Stimulated activated naive CD8-positive, alpha-beta T cell treated with anti-CD3 and anti-CD28 coated beads, Interleukin-15, Interleukin-2, amounts not matched to agents 100 ng/mL and 50 ng/mL, for 24 hours (primary cell): ENCODE data around the gene ITPRID2.
"Not testable (repeated sequence)": the region's sequence is repeated elsewhere in the genome, so short reads cannot be mapped to it uniquely, and the experiment has no call there.

Experiments
- H3K27ac Mint-ChIP-seq: one replicate; pipeline ENCODE4 v1.8.0; 2021; ENCODE audit warnings: mild to moderate bottlenecking, mixed read lengths
- H3K27me3 Mint-ChIP-seq: one replicate; pipeline ENCODE4 v1.8.0; 2021; ENCODE audit warnings: mixed read lengths
- H3K36me3 Mint-ChIP-seq: one replicate; pipeline ENCODE4 v1.8.0; 2021; ENCODE audit warnings: low read depth, mixed read lengths
- H3K4me1 Mint-ChIP-seq: one replicate; pipeline ENCODE4 v1.8.0; 2021; ENCODE audit warnings: low read depth, mixed read lengths
- H3K4me3 Mint-ChIP-seq: one replicate; pipeline ENCODE4 v1.8.0; 2021; ENCODE audit warnings: mild to moderate bottlenecking, mixed read lengths
- H3K9me3 Mint-ChIP-seq: one replicate; pipeline ENCODE4 v1.8.0; 2021; ENCODE audit warnings: mixed read lengths

The ITPRID2 gene

GRCh38 chr2:181952404-181953226 lies 61.1 kb downstream of the ITPRID2 start:
- Mint-ChIP-seq H3K27me3 (peaks cover 14% of the 10 kb centered on the region), H3K36me3 (no peaks in the 10 kb centered on the region)

GRCh38 chr2:181953881-181954537 lies 62.5 kb downstream of the ITPRID2 start:
- H3K4me3 Mint-ChIP-seq = peak overlapping the region; percentile 39
- H3K9me3 Mint-ChIP-seq = no peaks in the 10 kb centered on the region
- H3K4me1 Mint-ChIP-seq = peaks cover 14% of the 10 kb centered on the region
- H3K27ac Mint-ChIP-seq = no peak overlapping the region
- no peaks in the 10 kb centered on the region for H3K36me3 Mint-ChIP-seq
- peaks cover 13% of the 10 kb centered on the region for H3K27me3 Mint-ChIP-seq

More at GRCh38 chr2:181952404-181953226, 61.1 kb downstream of the ITPRID2 start:
- no peak overlapping the region for H3K27ac Mint-ChIP-seq
- H3K4me1 Mint-ChIP-seq = peaks cover 14% of the 10 kb centered on the region
- no peaks in the 10 kb centered on the region for H3K9me3 Mint-ChIP-seq
- H3K4me3 Mint-ChIP-seq = no peak overlapping the region

DNA sequence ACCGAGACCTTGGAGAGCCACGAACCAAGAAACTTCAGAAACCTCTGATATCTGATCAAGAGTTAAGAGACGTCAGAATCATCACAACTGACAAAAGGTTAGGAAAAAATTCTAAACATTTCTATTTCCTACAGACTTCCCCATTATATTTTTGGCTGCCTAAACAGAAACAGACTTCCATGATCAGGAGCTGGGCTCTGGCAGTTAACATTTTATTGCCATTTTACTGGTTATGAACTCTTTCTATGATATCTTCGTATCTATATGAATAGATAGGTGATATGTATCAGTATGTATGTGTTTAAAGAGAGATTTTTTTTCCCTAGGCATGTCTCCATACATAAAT lies 63.0 kb downstream of the ITPRID2 start:
- H3K4me3 Mint-ChIP-seq = peak overlapping the region; percentile 32
- no peaks in the 10 kb centered on the region for H3K9me3 Mint-ChIP-seq
- no peak overlapping the region for H3K27ac Mint-ChIP-seq
- no peaks in the 10 kb centered on the region for H3K36me3 Mint-ChIP-seq
- peaks cover 14% of the 10 kb centered on the region for H3K4me1 Mint-ChIP-seq
- peaks cover 13% of the 10 kb centered on the region for H3K27me3 Mint-ChIP-seq

DNA sequence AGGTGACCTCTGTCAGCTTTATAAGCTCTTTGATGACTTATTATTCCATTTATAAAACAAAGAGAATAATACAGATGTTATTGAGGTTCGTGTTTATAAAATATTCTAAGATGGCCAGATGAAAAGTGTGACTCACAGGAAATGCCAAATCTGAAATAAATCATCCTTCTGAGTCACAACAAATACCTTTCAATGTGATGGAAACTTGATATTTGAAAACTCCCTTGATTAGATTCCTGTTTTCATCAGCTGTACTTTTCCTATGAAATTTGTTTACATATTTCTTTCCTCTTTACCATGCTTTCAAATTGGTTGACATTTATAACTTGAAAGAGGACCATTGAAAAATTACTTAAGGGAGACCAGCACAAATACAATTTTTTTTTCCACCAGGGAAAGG lies 63.5 kb downstream of the ITPRID2 start:
- H3K4me3 Mint-ChIP-seq = no peak overlapping the region
- H3K9me3 Mint-ChIP-seq = no peaks in the 10 kb centered on the region

GRCh38 chr2:181955866-181956265 lies 64.3 kb downstream of the ITPRID2 start:
- H3K27ac Mint-ChIP-seq, H3K4me3 Mint-ChIP-seq, H3K36me3 Mint-ChIP-seq, H3K9me3 Mint-ChIP-seq: not testable (repeated sequence)
- H3K27me3 Mint-ChIP-seq = peaks cover 18% of the 10 kb centered on the region
- H3K4me1 Mint-ChIP-seq = peaks cover 14% of the 10 kb centered on the region

More for the DNA sequence above, 63.5 kb downstream of the ITPRID2 start:
- H3K4me1 Mint-ChIP-seq = peaks cover 14% of the 10 kb centered on the region
- no peak overlapping the region for H3K27ac Mint-ChIP-seq
- H3K27me3 Mint-ChIP-seq = peaks cover 13% of the 10 kb centered on the region
- H3K36me3 Mint-ChIP-seq = no peaks in the 10 kb centered on the region

GRCh38 chr2:181957668-181958067 lies 66.1 kb downstream of the ITPRID2 start:
- peaks cover 15% of the 10 kb centered on the region for H3K27me3 Mint-ChIP-seq
- H3K36me3 Mint-ChIP-seq = no peaks in the 10 kb centered on the region
- no peak overlapping the region for H3K27ac Mint-ChIP-seq
- no peak overlapping the region for H3K4me3 Mint-ChIP-seq
- H3K4me1 Mint-ChIP-seq = peaks cover 14% of the 10 kb centered on the region
- no peaks in the 10 kb centered on the region for H3K9me3 Mint-ChIP-seq

DNA sequence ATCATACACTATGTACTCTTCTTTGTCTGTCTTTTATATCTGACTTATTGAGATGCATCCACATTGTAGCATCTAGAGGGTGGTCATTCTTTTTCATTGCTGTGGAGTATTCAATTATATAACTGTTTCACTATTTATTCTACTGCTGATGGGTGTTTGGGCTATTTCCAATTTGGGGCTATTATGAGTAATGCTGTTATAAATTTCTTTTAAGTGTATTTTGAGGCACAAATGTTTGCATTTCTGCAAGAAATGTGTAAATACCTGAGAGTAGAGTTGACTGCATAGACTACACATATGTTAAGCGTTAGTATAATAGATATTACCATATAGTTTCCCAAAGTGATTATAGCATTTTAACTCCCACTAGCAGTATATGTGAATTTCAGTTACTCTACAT lies 67.2 kb downstream of the ITPRID2 start:
- Mint-ChIP-seq H3K4me3 (no peak overlapping the region), H3K4me1 (peaks cover 11% of the 10 kb centered on the region), H3K27ac (no peak overlapping the region), H3K27me3 (peaks cover 13% of the 10 kb centered on the region), H3K36me3 (no peaks in the 10 kb centered on the region), H3K9me3 (no peaks in the 10 kb centered on the region)

- Mint-ChIP-seq H3K4me3 (no peak overlapping the region), H3K9me3 (peaks cover 4% of the 10 kb centered on the region), H3K4me1 (peaks cover 8% of the 10 kb centered on the region), H3K36me3 (no peaks in the 10 kb centered on the region), H3K27me3 (peaks cover 11% of the 10 kb centered on the region), H3K27ac (no peak overlapping the region)
Measured at GRCh38 chr2:181959508-181959907, 68.0 kb downstream of the ITPRID2 start.

DNA sequence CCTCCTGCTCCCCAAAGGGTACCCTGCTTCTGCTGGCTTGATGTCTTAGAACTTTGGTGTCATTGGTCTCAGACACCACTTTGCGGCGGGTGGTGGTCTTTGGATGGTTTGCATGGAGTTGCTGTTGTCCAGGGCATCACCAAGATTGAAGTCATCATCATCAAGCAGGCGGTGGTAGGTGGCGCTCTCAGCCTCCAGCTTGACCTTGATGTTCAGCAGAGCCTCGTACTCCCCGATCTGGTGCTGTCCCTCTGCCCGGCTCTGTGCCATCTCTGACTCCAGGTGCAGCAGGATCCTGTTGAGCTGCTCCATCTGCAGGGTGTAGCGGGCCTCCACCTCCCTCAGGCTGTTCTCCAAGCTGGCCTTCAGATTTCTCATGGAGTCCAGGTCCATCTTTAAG lies 69.6 kb downstream of the ITPRID2 start:
- H3K36me3 Mint-ChIP-seq, H3K9me3 Mint-ChIP-seq, H3K4me3 Mint-ChIP-seq, H3K4me1 Mint-ChIP-seq, H3K27ac Mint-ChIP-seq: not testable (repeated sequence)
- H3K27me3 Mint-ChIP-seq = peaks cover 15% of the 10 kb centered on the region

- Mint-ChIP-seq H3K27ac (no peak overlapping the region), H3K9me3 (peaks cover 13% of the 10 kb centered on the region), H3K4me3 (no peak overlapping the region), H3K27me3 (peaks cover 22% of the 10 kb centered on the region), H3K4me1 (no peaks in the 10 kb centered on the region), H3K36me3 (no peaks in the 10 kb centered on the region)
Measured at GRCh38 chr2:181962142-181962541, 70.6 kb downstream of the ITPRID2 start.

DNA sequence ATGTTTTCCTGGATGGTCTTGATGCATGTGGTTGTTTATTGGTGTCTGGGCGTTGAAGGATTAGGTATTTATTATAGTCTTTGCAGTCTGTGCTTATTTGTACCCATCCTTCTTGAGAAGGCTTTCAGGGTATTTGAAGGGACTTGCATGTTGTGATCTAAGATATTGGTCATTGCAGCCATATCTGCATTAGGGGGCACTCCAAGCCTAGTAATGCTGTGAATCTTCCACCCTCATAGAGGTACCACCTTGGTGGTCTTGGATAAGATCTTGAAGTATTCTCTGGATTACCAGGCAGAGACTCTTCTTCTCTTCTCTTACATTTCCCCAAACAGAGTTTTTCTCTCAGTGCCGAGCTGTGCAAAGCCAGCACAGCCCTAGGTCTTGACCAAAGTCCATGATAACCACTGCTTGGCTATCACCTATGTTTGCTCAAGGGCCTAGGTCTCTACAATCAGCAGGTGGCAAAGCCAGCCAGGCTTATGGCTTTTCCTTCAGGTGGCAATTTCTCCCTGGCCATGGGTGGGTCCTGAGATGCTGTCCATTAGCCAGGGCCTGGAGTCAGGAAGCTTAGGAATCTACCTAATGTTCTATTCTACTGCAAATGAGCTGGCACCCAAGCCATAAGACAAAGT lies 78.7 kb downstream of the ITPRID2 start:
- Mint-ChIP-seq H3K9me3 (peaks cover 11% of the 10 kb centered on the region), H3K4me3 (no peak overlapping the region), H3K27me3 (peaks cover 34% of the 10 kb centered on the region)

DNA sequence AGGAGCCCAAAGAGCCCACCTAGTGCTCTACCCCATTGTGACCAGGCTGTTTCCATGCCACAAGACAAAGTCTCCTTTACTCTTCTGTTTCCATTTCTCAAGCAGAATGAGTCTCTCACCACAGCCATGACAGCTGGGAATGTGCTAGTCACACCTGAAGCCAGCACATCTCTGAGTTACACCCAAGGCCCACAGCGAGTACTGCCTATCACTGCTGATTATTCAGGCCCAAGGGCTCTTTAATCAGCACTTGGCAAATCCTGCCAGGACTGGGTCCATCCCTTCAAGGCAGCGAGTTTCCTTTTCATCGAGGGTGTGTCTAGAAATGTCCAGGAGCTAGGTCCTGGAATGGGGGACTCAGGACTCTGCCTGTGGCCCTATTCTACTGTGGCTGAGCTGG lies 79.5 kb downstream of the ITPRID2 start:
- peaks cover 7% of the 10 kb centered on the region for H3K9me3 Mint-ChIP-seq
- H3K27ac Mint-ChIP-seq = no peak overlapping the region
- H3K4me1 Mint-ChIP-seq = no peaks in the 10 kb centered on the region
- H3K4me3 Mint-ChIP-seq = no peak overlapping the region
- peaks cover 30% of the 10 kb centered on the region for H3K27me3 Mint-ChIP-seq
- H3K36me3 Mint-ChIP-seq = no peaks in the 10 kb centered on the region

More for the DNA sequence above, 78.7 kb downstream of the ITPRID2 start:
- H3K27ac Mint-ChIP-seq = no peak overlapping the region
- H3K4me1 Mint-ChIP-seq = no peaks in the 10 kb centered on the region
- H3K36me3 Mint-ChIP-seq = no peaks in the 10 kb centered on the region

DNA sequence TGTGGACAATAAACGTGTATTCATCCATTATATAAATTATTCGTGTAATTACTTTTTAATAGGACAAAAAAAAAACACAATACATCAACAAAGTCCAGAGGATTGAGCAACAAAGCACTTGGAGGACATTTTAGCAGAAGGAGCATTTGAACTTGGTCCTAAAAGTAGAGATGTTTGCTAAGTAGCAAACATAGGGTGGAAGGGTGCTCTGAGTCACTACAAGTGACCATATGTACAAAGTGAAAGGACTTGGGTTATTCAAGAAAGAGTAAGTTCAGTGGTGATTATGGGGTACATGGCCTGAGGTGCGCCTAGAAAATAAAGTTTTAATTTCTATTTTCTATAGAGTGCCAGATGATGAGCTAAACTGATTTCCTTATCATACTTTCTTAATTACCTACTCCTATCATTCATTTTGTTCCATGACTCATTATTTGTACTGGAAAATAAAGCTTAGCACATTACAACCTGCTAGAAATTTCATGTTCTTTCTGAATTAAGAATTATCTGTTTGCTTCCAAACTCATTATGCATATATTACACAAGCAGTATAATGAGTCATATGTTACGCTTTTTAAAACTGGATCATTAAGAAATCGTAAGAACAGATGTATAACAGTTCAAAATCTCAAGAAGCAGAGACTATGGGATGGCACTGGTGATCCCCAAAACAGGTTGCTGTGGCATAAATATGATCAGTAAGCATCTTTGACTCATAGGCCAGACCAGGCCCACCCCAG lies 81.1 kb downstream of the ITPRID2 start:
- H3K27ac Mint-ChIP-seq = no peak overlapping the region
- no peaks in the 10 kb centered on the region for H3K36me3 Mint-ChIP-seq
- H3K4me3 Mint-ChIP-seq = no peak overlapping the region
- no peaks in the 10 kb centered on the region for H3K9me3 Mint-ChIP-seq
- H3K4me1 Mint-ChIP-seq = no peaks in the 10 kb centered on the region
- peaks cover 20% of the 10 kb centered on the region for H3K27me3 Mint-ChIP-seq

- H3K4me3 Mint-ChIP-seq = no peak overlapping the region
- no peaks in the 10 kb centered on the region for H3K9me3 Mint-ChIP-seq
- no peak overlapping the region for H3K27ac Mint-ChIP-seq
- H3K4me1 Mint-ChIP-seq = peaks cover 6% of the 10 kb centered on the region
- no peaks in the 10 kb centered on the region for H3K36me3 Mint-ChIP-seq
- H3K27me3 Mint-ChIP-seq = peaks cover 20% of the 10 kb centered on the region
Measured at GRCh38 chr2:181973171-181973783, 81.7 kb downstream of the ITPRID2 start.
